Endothelial cell of umbilical vein (primary cell): ENCODE measurements around the gene ANKRD27. TPM values are rescaled to one million over a fixed set of nuclear protein-coding genes. Genes with fewer than 3 reads are reported as not detected.

Experiments
- BruUV-seq: library from RNA; stranded (reverse); fragments of 400-500 nt; replicated peaks from 2 replicates; lab custom pipeline; 2021; lab: Mats Ljungman, UMichigan
- CTCF ChIA-PET: fragments of 300-600, 350-600 bp; sonication (Branson Sonifier 250); formaldehyde crosslinking; loops from one replicate; lab custom pipeline; 2021; ENCODE audit warnings: antibody characterized with exemption, inconsistent platforms; lab: Charles Lee
- POLR2A ChIA-PET: fragments of 300-600, 350-600 bp; sonication (Branson Sonifier 250); formaldehyde crosslinking; loops from one replicate; lab custom pipeline; 2021; ENCODE audit warnings: antibody characterized with exemption, inconsistent platforms; lab: Charles Lee
- DNase-seq: peaks from one replicate; pipeline ENCODE4 v3.0.0-alpha.2; 2011; ENCODE audit warnings: low read depth, low spot score
- FAIRE-seq: peaks from 2 replicates; lab custom pipeline; 2011; peaks lifted over from hg19 to GRCh38; lab: Jason Lieb, UNC
- H2AFZ ChIP-seq: 2 replicates; pipeline ENCODE4 v1.6.0; 2012; ENCODE audit warnings: low read depth, low read length, control low read depth, inconsistent platforms
- H3K27ac ChIP-seq: 2 replicates; pipeline ENCODE4 v1.5.1; 2011; ENCODE audit warnings: low read depth, mild to moderate bottlenecking, control low read depth, low read length, moderate library complexity; ENCODE audit not compliant: insufficient read depth
- H3K27me3 ChIP-seq, 2 experiments: 2 replicates each; pipeline versions ENCODE4 v1.6.0 to v1.6.1; 2011; ENCODE audit warnings: low read length in 2 of 2, mixed read lengths in 1 of 2; ENCODE audit not compliant: control insufficient read depth in 2 of 2, insufficient read depth in 2 of 2
- H3K36me3 ChIP-seq, 2 experiments: 2 replicates in 1 of 2; 3 replicates in 1 of 2; pipeline ENCODE4 v1.5.1; 2011; ENCODE audit warnings: low read length in 2 of 2, mild to moderate bottlenecking in 1 of 2, moderate library complexity in 1 of 2; ENCODE audit not compliant: control insufficient read depth in 2 of 2, insufficient read depth in 2 of 2; ENCODE audit errors: extremely low read depth in 1 of 2
- H3K4me1 ChIP-seq: 3 replicates; pipeline ENCODE4 v1.5.1; 2011; ENCODE audit warnings: mild to moderate bottlenecking, low read length; ENCODE audit not compliant: control insufficient read depth, insufficient read depth; ENCODE audit errors: extremely low read depth
- H3K4me2 ChIP-seq: 2 replicates; pipeline ENCODE4 v1.6.1; 2011; ENCODE audit warnings: low read length, control low read depth, mixed read lengths; ENCODE audit not compliant: insufficient read depth
- H3K4me3 ChIP-seq, 3 experiments: fragments of 200-600 bp in 1 of 3; sonication (generic), shearing (Covaris generic) in 1 of 3; replicated peaks in 1 of 3; 2 replicates each; pipeline ENCODE4 v1.5.1; 2011 to 2016; ENCODE audit warnings: control low read depth in 3 of 3, low read length in 3 of 3, mild to moderate bottlenecking in 2 of 3, inconsistent platforms in 1 of 3, low read depth in 1 of 3, moderate library complexity in 1 of 3; ENCODE audit not compliant: insufficient read depth in 1 of 3
- H3K79me2 ChIP-seq: 2 replicates; pipeline ENCODE4 v1.6.0; 2012; ENCODE audit warnings: low read length, inconsistent platforms; ENCODE audit not compliant: control insufficient read depth, insufficient read depth
- H3K9ac ChIP-seq: replicated peaks from 2 replicates; pipeline ENCODE3; 2011; ENCODE audit warnings: low read length, control low read depth; ENCODE audit not compliant: insufficient read depth; ENCODE audit errors: extremely low read depth
- H3K9me1 ChIP-seq: replicated peaks from 3 replicates; pipeline ENCODE4 v1.6.0; 2011; ENCODE audit warnings: mild to moderate bottlenecking, low read length; ENCODE audit not compliant: control insufficient read depth, insufficient read depth; ENCODE audit errors: extremely low read depth
- H3K9me3 ChIP-seq: replicated peaks from 2 replicates; pipeline ENCODE4 v1.5.1; 2012; ENCODE audit warnings: low read length, inconsistent platforms; ENCODE audit not compliant: control insufficient read depth, insufficient read depth
- H4K20me1 ChIP-seq: replicated peaks from 2 replicates; pipeline ENCODE3; 2011; ENCODE audit warnings: mild to moderate bottlenecking, low read length; ENCODE audit not compliant: control insufficient read depth, insufficient read depth; ENCODE audit errors: extremely low read depth
- EZH2 ChIP-seq: IDR thresholded peaks from 2 replicates; pipeline ENCODE4 v1.6.1; 2012; ENCODE audit warnings: borderline replicate concordance, low read depth, mild to moderate bottlenecking, moderate library complexity, low read length, inconsistent platforms; ENCODE audit not compliant: severe bottlenecking
- FOS ChIP-seq: IDR thresholded peaks from 2 replicates; pipeline ENCODE4 v1.6.1; 2011; ENCODE audit warnings: mild to moderate bottlenecking, low read length, moderate library complexity, borderline replicate concordance; ENCODE audit not compliant: insufficient read depth
- GATA2 ChIP-seq: IDR thresholded peaks from 2 replicates; pipeline ENCODE4 v1.7.0; 2011; ENCODE audit warnings: low read depth, mild to moderate bottlenecking, moderate library complexity, mixed read lengths, low read length; ENCODE audit not compliant: insufficient read length, insufficient read depth
- JUN ChIP-seq: IDR thresholded peaks from 2 replicates; pipeline ENCODE4 v1.6.1; 2011; ENCODE audit warnings: borderline replicate concordance, low read depth; ENCODE audit not compliant: insufficient read length, insufficient read depth
- MYC ChIP-seq: IDR thresholded peaks from one replicate; pipeline ENCODE4 v1.6.1; 2011; ENCODE audit warnings: mild to moderate bottlenecking, low read depth, low read length
- POLR2A ChIP-seq: IDR thresholded peaks from 2 replicates; pipeline ENCODE4 v1.6.1; 2012; ENCODE audit warnings: low read depth, mild to moderate bottlenecking, control low read depth, low read length
- POLR2AphosphoS5 ChIP-seq: IDR thresholded peaks from 2 replicates; pipeline ENCODE4 v1.6.1; 2012; ENCODE audit warnings: low read depth, mild to moderate bottlenecking, control low read depth, low read length, moderate library complexity; ENCODE audit not compliant: insufficient read depth
- dilution Hi-C: fragments of 300-500 bp; cut with MboI; formaldehyde crosslinking; loops from one replicate; pipeline ENCODE4 v1.15.0; 2019; ENCODE audit warnings: low sequenced_read_pairs; ENCODE audit not compliant: extremely low pct_ligation_motif_present
- intact Hi-C: fragments of 100-400 bp; cut with micrococcal nuclease; formaldehyde crosslinking; loops from one replicate; pipeline ENCODE4 v1.10.0; 2022
- polyA plus RNA-seq, 4 experiments: library from polyadenylated mRNA; depleted of rRNA in 3 of 4; stranded (reverse) in 3 of 4; unstranded in 1 of 4; fragments of >200 nt; gene quantifications; 2 replicates each; pipeline versions ENCODE4 v1.2.1 to v1.2.3, GENCODE V29; 2011 to 2012; ENCODE audit warnings: missing spikeins in 1 of 4
- total RNA-seq: library from RNA; stranded (reverse); gene quantifications from 2 replicates; pipeline ENCODE4 v1.2.3, GENCODE V29; 2021
- TF ChIP-seq, protein P1 (sequence below): IDR thresholded peaks from 2 replicates; pipeline ENCODE4 v1.6.1; 2011; ENCODE audit not compliant: insufficient read depth, insufficient read length
- TF ChIP-seq, protein P2 (sequence below), 2 donors: IDR thresholded peaks; 1 replicate in 1 of 2; 2 replicates in 1 of 2; pipeline ENCODE4 v1.5.1; 2011; ENCODE audit warnings: low read length in 2 of 2, mild to moderate bottlenecking in 2 of 2, moderate library complexity in 2 of 2, control low read depth in 1 of 2, inconsistent platforms in 1 of 2, low read depth in 1 of 2; ENCODE audit not compliant: insufficient read depth in 1 of 2; ENCODE audit errors: extremely low read depth in 1 of 2

ANKRD27 gene
- total and polyA plus RNA-seq, 2 donors (not counting 3 experiments of a cell fraction or from before 2014, with no cell fraction given), result 18.3 to 37.4 TPM

DNA sequence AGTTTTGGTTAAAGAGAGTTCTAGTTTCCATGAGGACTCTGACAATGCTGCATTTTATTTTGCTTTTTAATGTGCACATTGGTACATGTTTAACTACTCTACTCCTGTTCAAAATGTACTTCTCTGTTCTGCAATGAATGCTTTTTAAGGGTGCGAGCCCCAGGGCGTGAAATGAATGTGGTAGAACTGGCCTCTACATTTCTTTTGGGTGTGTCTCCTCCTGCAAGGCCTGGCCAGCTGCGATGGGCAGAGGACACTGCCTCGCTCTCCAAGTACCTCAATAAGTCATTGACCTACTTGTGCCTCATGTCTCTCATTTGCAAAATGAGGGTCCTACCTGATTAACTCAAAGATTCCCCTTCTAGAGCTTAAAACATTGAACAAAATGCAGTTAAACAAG, 7.3 kb upstream of the ANKRD27 start:
- dilution Hi-C loops, result no loop called here
- ChIA-PET CTCF (interaction anchor here (1.2 kb wide), 1 partner anchor 9 kb away, joined by 3 read pairs; no protein-coding TSS in a partner anchor), POLR2A (no interaction called here)
- Histone ChIP-seq H3K9me3 (no peaks in the 10 kb centered on the region), H3K4me1 (no peaks in the 10 kb centered on the region), H3K79me2 (no peaks in the 10 kb centered on the region), H3K27me3 (peaks cover 7 to 11% of the 10 kb centered on the region in 2 experiments), H3K9me1 (no peaks in the 10 kb centered on the region), H3K4me3 (no peak overlapping the region), H3K36me3 (no peaks in the 10 kb centered on the region), H2AFZ (no peak overlapping the region), H3K4me2 (no peak overlapping the region), H4K20me1 (no peaks in the 10 kb centered on the region), H3K9ac (no peak overlapping the region), H3K27ac (no peak overlapping the region)
- TF ChIP-seq EZH2 (no peak), MYC (no peak), FOS (no peak)
- intact Hi-C loops, result no loop called here
- no peak for DNase-seq
- no TSS peak for BruUV-seq
- no peak for FAIRE-seq

DNA sequence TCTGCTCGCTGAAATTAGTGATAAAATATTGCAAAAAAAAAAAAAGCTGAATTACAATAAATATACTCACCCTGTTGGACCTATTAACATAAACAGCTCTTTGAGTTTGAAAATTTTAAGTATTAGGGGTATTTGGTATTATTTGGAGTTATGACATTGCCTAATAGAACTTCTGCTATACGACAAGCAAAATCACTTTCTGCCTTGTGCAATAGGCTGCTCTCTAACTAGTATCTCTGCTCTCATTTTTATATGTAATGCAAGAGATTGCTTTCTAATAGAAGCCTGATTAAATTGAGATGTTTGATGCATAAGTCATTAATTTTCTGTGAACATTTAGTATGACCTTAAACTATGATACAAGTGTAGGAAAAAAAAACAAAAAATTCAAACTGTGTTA, 6.0 kb upstream of the ANKRD27 start:
- H3K27me3 ChIP-seq, result peaks cover 16 to 24% of the 10 kb centered on the region in 2 experiments
- CTCF ChIA-PET, result no interaction called here
- no peak overlapping the region for H3K9ac ChIP-seq
- no peaks in the 10 kb centered on the region for H3K9me1 ChIP-seq
- no peak overlapping the region for H3K27ac ChIP-seq
- intact Hi-C loops (no loop called here), dilution Hi-C loops (no loop called here)
- no peaks in the 10 kb centered on the region for H4K20me1 ChIP-seq
- no peak overlapping the region for H3K4me3 ChIP-seq
- H2AFZ ChIP-seq, result no peak overlapping the region
- no peaks in the 10 kb centered on the region for H3K4me1 ChIP-seq
- BruUV-seq, result no TSS peak
- TF ChIP-seq GATA2, result no peak
- no peak for TF ChIP-seq EZH2
- TF ChIP-seq, protein P1, sequence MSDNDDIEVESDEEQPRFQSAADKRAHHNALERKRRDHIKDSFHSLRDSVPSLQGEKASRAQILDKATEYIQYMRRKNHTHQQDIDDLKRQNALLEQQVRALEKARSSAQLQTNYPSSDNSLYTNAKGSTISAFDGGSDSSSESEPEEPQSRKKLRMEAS, result no peak
- TF ChIP-seq MYC, result no peak
- no peak for TF ChIP-seq POLR2AphosphoS5
- TF ChIP-seq JUN, result no peak
- no peak for TF ChIP-seq POLR2A
- TF ChIP-seq, protein P2, sequence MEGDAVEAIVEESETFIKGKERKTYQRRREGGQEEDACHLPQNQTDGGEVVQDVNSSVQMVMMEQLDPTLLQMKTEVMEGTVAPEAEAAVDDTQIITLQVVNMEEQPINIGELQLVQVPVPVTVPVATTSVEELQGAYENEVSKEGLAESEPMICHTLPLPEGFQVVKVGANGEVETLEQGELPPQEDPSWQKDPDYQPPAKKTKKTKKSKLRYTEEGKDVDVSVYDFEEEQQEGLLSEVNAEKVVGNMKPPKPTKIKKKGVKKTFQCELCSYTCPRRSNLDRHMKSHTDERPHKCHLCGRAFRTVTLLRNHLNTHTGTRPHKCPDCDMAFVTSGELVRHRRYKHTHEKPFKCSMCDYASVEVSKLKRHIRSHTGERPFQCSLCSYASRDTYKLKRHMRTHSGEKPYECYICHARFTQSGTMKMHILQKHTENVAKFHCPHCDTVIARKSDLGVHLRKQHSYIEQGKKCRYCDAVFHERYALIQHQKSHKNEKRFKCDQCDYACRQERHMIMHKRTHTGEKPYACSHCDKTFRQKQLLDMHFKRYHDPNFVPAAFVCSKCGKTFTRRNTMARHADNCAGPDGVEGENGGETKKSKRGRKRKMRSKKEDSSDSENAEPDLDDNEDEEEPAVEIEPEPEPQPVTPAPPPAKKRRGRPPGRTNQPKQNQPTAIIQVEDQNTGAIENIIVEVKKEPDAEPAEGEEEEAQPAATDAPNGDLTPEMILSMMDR (IDR thresholded peaks at IDR 0.05; ENCODE audit: extremely low read depth in 1 of 2, insufficient read depth in 1 of 2, low read depth in 1 of 2, low read length in 2 of 2), result no peak
- TF ChIP-seq FOS, result no peak
- no peak for DNase-seq
- H3K79me2 ChIP-seq, result no peaks in the 10 kb centered on the region
- H3K9me3 ChIP-seq, result no peaks in the 10 kb centered on the region
- FAIRE-seq, result no peak
- POLR2A ChIA-PET, result no interaction called here
- H3K36me3 ChIP-seq, result no peaks in the 10 kb centered on the region
- no peak overlapping the region for H3K4me2 ChIP-seq
